Muscle of arm (tissue), 12 donors: ENCODE measurements around the gene SGSH. TPM values are rescaled to one million over a fixed set of nuclear protein-coding genes. Genes with fewer than 3 reads are reported as not detected.
A peak's percentile ranks its signal among the peaks of the same experiment; 100 is the strongest.
"Not testable (repeated sequence)": the region's sequence is repeated elsewhere in the genome, so short reads cannot be mapped to it uniquely, and the experiment has no call there.

ENCODE experiments used
- DNase-seq: peaks from one replicate; pipeline ENCODE4 v3.0.0-alpha.2; 2013
- polyA plus RNA-seq, 12 donors: library from polyadenylated mRNA; unstranded; fragments of 120-200 nt; gene quantifications; one replicate each; pipeline ENCODE4 v1.2.1, GENCODE V29; 2013; ENCODE audit not compliant: insufficient read length in 12 of 12

Gene SGSH
- polyA plus RNA-seq, 12 donors, result 16.9 to 36.6 (median 19.9) TPM; not detected in 1

DNA sequence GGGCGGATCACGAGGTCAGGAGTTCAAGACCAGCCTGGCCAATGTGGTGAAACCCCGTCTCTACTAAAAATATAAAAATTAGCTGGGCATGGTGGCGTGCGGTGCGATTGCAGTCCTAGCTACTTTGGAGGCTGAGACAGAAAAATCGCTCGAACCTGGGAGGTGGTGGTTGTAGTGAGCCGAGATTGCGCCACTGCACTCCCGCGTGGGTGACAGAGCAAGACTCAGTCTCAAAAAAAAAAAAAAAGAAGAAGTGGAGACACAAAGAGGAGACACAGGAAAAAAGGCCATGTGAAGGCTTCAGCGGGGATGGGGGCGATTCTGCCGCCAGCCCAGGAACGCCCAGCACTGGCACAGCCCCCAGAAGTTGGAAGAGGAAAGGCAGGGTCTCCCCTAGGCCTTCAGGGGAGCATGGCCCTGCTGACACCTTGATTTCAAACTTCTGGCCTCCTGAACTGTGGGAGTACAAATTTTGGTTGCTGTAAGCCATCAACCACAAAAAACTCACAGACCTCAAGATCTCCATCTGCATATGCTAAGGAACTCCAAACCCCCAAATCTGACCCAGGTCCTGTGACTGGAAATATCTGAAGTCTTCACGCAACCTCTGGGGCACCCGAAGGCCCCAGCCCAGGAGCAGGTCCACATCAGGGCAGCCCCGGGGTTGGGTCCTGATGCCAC lies 7.0 kb downstream of the SGSH start:
- DNase-seq, result no peak

DNA sequence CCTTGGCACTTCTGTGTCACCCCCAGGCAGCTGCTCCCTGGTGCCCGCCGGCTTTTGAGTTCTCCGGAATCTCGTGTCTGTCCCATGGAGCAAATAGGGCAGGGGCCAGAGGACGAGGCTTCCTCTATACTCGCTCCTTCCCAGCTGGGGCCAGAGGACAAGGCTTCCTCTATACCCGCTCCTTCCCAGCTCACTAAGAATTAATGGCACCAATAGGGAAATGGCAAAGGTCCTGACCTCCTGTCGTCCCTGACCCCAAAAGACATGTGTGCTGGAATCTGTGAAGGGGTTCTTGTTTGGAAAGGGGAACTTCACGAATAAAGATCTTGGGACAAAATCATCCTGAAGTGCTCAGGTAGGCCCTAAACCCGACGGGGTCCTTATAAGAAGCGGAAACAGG lies 7.6 kb downstream of the SGSH start:
- DNase-seq, result no peak

DNA sequence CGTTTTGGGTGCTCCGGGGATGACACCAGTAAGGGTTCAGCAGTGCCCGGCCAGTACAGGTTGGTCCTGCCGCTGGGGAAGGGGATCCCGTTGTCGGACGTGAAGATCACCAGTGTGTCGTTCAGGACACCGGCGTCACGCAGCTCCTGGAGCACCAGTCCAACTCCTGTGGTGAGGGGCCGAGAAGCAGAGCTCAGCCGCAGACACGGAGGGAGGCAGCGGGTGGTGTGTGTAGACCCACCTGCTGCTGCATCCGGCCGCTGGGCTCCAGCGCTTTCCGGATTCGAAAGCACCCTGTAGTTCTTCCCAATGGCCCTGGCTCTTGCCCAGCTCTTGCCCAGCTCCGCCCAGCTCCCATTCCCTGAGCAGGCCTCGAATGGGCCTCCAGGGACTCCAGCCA lies 8.0 kb downstream of the SGSH start:
- no peak for DNase-seq

DNA sequence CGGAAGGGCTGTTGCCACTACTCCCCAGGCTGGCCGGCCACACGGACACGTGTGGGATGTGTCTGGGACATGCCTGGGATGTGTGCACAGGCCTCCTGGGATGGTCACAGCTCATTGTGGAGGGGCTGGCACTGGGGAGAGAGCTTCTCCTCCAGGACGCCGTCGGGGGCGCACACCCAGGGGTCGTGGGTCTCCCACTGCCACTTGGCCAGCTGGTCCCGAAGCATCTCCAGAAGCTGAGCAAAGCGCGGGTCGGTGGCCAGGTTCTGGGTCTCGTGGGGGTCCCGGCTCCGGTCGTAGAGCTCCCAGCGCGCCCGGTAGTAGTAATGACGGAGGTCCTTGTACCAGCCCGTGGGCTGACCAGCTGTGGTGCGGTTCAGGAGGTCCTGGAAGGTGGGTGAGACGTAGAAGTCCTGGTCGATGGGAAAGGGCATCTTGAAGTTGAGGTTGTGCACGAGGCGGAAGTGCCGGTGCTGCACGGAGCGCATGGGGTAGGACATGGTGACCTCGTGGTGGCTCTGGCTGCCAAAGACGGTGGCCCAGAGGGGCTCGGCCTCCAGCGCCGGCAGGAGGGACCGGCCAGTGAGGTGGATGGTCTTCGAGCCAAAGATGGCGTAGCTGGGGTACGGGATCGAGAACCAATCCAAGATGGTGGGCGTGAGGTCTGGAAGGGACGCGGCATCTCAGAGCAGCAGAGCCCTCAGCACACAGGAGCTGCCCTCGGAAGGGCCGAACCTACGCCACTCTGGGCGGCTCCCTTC lies 9.6 kb downstream of the SGSH start:
- DNase-seq, result no peak

DNA sequence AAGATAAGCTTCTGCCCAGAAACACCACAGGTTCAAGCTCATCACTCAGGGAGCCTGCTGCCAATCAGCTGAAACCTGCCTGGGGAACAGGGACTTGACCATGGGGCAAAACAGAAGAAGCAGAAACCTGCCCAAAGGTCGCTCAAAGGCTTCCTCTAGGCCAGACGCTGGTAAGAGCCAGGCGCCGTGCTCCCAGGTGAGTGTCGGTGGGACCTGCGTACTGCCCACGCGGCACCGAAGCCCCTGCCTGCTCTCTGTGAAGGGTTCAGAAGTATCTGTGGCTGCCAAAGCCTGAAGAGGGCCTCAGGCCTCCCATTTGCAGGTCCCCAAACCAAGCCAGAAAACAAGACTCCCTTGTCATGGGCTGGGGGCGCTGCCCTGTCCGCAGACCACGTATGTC lies 10.4 kb downstream of the SGSH start:
- DNase-seq, result no peak

DNA sequence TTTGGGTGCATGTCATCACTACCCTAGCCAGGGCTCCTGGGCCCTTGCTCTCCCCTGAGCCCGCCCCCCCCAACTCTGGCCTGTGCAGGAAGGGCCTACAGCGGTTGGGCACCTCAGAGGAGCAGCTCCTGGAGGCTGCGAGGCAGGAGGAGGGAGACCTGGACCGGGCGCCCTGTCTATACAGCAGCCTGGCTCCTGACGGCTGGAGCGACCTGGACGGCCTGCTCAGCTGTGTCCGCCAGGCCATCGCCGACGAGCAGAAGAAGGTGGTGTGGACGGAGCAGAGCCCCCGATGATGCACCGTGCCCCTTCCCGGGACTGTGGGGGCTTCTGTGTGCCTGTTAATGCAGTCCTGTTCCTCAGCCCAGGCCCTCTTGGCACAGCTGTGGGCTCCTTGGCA lies 12.1 kb downstream of the SGSH start:
- no peak for DNase-seq

DNA sequence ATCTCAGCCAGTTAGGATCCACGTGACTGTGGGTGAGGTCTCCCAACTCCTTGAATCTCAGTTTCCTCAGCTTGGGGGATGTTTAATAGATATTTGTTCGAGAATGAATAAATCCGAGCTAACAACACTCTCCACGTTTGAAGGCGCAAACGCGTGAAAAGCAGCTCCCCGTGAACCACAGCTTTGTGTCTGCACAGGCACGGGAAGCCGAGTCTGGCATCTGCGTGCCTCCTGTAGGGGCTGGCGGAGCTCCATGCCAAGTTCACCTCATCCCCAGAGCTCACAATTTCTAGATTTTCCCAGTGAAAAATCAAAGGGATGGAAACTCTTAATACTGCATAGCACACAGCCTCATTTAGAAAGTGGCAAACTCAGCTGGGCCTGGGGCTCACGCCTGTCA lies 14.3 kb downstream of the SGSH start:
- no peak for DNase-seq

DNA sequence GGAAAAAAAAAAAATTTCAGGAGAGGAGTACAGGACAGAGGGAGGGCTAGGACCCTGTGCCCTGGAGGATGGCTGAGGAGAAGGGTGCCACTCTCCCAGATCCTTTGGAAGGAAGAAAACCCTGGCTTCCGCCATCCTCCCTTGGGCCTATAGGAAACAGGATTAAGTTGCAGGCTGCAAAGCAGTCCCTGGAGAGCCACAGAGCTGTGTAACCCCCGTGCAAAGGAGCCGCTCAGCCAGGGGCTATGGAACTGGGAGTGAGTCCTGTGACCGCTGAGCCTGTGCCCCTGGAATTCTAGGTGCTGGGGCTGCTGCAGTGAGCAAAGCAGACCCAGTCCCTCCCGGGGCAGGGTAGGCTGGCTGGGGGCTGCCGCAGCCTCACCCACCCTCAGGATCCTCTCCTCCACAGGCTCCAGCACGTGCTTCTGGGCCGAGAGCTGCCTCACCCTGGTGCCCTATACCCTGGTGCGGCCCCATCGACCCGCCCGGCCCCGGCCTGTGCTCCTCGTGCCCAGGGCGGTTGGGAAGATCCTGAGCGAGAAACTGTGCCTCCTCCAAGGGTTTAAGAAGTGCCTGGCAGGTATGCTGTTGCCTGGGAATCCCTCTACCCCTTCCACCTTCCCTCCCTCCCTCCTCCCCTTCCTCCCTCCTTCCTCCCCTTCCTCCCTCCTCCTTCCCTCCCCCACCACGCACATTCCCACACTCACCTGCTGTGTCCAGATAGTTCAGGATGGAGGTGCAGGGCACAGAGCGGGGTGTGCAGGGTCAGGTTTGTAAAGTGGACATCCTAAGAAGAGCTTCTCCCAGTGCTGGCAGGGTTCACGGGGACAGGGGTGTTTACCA lies 15.3 kb downstream of the SGSH start:
- DNase-seq, result no peak

DNA sequence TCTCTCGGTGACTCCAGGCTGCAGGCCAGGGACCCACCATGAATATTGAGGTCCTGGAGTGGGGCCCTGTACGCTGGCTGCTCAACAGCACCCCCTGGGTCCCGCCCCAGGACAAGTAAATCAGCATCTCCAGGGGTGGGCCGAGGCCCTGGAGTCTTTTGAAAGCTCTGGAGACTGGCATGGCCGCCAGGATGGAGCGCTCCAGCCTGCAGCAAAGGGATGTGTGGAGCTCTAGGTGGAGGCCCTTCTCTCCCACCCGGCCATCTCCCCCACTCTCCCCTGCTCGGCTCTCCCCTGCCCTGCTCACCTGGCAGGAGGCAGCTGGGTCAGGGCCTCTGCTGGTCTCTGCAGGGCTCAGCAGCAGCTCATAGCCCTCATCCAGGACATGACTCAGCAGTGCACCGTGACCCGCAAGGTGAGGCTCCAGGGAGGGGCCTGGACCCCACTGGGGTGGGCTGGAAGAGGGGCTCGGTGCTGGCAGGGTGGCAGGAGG lies 16.6 kb downstream of the SGSH start:
- DNase-seq, result no peak

DNA sequence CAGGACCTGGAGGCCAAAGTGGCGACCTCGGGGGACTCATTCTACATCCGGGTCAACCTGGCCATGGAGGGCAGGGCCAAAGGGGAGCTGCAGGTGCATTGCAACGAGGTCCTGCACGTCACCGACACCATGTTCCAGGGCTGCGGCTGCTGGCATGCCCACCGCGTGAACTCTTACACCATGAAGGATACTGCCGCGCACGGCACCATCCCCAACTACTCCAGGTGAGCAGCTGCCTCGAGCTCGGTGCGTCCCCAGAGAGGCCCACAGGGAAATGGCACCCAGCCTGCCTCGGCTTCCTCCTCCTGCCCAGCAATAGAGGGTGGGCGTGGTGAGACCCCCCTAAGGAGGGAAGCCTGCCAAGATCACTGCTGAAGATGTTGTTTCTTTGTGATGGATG lies 17.9 kb downstream of the SGSH start:
- no peak for DNase-seq

DNA sequence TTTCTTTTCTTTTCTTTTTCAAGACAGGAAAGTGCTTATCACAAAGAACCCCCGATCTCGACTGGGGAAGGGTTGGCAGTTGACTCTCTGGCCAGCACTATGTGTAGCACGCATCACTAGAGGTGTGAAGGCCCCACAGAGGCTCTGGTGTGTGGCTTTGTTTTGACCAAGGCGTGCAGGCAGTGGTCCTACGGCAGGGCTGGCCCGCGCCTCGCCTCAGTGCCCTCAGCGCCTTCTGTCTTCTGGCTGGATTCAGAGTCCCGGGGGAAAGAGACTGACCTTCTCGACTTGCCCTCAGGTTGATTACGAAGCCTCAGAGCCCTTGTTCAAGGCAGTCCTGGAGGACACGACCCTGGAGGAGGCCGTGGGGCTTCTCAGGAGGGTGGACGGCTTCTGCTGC lies 18.7 kb downstream of the SGSH start:
- DNase-seq, result no peak

DNA sequence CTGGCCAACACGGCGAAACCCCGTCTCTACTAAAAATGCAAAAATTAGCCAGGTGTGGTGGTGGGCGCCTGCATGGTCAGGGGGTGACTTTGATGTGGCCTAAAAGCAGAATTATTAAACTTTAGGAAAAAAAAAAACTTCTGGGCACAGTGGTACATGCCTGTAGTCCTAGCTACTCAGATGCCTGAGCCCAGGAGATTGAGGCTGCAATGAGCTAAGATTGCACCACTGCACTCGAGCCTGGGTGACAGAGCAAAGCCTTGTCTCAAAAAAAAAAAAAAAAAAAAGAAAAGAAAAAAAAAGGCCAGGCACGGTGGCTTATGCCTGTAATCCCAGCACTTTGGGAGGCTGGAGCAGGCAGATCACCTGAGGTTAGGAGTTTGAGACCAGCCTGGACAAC lies 20.8 kb downstream of the SGSH start:
- not testable (repeated sequence) for DNase-seq

DNA sequence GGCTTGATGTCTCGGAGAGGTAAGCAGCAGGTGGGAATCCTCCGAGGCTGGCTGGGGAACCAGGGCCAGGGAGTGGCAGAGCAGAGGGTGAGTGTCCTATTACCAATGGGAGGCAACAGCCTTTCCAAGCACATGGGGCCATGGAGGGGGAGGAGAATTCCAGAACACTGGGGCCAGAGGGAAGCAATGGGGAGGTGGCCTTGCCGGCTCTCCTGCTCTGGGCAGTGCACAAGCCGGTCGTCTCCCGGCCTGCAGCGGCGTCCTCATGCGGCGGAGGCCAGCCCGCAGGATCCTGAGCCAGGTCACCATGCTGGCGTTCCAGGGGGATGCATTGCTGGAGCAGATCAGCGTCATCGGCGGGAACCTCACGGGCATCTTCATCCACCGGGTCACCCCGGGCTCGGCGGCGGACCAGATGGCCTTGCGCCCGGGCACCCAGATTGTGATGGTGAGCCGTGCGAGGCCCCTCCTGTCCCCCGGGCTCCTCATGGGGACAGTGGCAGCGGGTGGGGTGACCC lies 21.9 kb downstream of the SGSH start:
- no peak for DNase-seq

DNA sequence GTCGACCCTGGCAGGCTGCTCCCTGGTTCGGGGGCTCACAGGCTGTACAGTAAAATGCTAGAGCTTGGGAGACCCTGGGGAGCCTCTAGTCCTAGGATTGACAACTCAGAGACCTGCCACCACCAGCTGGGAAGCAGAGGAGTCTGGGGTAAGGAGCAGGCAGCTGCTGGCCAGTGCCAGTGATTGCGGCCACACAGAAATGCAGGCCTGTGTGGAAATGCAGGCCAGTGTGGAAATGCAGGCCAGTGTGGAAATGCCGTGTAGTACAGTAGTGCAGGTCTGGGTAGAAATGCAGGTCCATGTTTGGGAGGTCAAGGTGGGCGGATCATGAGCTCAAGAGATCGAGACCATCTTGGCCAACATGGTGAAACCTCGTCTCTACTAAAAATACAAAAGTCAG lies 23.5 kb downstream of the SGSH start:
- DNase-seq, result no peak

DNA sequence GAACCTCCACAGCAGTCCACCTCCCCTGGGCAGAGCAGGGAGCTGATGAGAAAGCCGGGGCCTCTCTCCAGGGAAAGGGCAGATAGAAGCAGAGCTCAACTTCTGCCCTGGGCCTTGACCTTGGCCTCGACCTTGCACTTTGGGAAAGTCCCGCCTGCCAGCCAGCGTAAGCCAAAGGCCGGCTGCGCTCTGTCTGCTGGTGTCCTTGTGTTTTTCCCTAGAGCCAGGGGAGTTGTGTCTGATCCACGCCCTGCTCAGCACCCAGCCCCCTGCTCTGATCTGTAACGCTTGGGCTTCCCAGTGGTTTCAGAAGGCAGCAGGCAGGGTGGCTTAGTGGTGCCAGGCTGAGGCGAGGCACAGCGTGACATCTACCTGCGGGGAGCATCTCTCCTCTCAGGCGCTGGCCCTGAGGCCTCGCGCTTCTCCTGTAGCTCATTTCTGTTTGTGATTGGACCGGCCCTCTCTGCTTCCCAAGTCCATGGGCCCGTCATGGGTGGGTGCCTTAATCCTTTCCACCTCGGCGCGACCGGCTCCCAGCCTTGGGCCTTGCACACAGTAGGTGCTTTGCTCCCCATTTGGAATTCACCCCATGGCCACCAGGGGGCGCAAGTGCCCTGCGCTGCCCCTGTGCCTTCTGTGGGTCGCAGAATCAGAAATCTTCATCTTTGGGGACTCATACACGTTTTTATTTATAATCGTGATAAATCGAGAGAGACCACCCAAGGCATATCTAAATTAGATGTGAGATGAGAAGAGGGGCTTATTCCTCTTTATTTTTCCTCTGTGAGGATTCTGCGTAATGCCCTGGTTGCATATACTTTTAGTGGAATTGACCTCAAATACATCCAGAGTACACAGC lies 24.2 kb downstream of the SGSH start:
- no peak for DNase-seq

DNA sequence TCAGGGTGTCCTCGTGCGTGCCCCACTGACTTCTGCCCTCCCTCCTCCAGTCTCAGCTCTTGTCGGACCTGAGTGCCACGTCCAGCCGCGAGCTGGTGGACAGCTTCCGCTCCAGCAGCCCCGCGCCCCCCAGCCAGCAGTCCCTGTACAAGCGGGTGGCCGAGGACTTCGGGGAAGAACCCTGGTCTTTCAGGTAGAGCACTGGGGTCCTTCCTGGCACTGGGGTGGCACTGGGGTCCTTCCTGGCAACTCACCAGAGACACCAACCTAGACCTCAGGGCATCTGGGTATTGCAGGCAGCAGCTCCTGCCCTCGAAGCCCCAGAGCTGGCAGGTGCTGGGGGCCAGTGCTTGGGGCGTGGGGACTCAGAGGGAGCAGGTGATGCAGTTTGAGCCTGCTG lies 25.0 kb downstream of the SGSH start:
- DNase-seq, result no peak

DNA sequence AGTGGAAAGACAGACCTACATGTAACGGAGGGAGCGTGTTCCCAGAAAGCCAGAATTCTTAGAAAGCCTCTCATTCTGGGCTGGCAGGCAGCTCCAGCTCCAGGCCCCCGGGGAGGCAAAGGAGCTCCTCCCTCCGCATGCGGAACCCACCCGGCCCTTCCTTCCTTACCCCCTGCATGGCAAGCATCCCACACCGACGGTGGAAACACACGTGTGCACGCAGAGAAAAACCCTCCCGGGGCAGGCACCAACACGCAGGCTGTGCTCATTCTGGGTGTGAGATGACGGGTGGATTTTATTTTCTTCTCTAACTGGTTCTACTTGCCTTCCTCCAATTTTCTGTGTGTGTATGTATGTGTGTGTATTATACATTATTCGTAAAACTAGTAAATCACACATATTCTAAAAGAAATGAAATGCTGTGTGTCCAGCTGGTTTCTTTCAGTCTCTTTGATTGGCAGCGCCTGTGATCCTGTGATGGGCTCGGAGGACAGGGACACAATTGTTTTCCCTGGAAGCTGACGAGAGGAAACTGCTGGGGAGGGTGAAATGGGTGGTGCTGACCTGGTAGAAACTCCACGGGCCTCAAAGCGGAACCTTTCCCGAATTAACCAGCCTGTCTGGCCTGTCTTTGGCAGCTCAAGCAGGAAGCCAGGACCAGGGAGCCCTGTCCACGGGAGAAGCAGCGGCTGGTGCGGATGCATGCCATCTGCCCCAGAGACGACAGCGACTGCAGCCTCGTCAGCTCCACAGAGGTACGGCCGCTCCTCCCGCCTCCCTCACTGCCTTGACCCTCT lies 28.1 kb downstream of the SGSH start:
- peak; percentile 25 for DNase-seq

DNA sequence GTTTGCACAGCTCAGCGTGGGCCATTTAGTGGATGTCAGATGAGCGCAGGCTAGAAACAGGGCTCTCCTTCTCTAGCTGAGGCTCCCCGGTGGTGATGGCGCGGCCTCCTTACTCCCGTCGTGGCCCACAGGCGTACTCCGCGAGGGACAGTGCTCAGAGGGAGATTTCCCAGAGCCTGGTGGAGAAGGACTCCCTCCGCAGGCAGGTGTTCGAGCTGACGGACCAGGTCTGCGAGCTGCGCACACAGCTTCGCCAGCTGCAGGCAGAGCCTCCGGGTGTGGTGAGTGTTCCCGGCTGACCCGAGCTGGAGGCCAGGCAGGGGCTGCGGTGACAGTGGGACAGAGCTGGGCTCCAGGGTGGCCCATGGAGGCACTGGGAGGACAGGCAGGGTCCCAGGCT lies 28.9 kb downstream of the SGSH start:
- no peak for DNase-seq

DNA sequence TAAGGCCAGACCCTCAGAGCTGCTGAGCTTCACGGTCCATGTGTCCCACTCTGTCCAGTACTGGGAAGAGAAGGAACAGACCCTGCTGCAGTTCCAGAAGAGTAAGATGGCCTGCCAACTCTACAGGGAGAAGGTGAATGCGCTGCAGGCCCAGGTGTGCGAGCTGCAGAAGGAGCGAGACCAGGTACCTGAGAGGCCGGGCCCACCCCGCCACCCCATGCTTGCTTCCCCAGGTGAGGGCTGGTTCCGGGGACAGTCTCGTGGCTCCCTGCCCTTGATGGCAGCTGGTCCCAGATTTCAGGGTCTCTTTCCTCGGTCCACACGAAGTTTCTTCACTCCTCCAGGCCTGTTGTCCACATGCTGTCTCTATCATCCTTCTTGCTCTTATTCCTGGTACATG lies 29.4 kb downstream of the SGSH start:
- DNase-seq, result no peak

DNA sequence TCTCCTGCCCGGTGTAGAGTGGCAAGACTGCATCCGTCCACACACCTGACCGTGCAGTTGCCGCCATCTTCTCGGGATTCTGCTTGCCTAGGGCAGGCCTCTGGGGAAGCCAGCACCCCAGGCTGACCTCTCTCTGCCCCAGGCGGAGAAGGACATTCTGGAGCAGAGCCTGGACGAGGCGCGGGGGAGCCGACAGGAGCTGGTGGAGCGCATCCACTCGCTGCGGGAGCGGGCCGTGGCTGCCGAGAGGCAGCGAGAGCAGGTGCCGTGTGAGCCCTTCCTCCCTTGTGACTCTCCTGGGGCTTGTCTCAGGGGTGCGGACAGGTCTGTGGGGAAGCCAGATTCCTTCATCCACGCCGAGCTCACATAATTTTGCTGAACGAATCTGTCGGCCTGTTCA lies 30.5 kb downstream of the SGSH start:
- DNase-seq, result no peak
